Stimulated activated CD8-positive, alpha-beta memory T cell treated with anti-CD3 and anti-CD28 coated beads, Interleukin-15, amount 100 ng/mL, for 4 hours (primary cell): Measurements from ENCODE around the gene TRIP4.
"Not testable (repeated sequence)": the region's sequence is repeated elsewhere in the genome, so short reads cannot be mapped to it uniquely, and the experiment has no call there.

Experiments
- DNase-seq, 2 donors: peaks; one replicate each; pipeline ENCODE4 v3.0.0-alpha.2; 2020; ENCODE audit warnings: low read depth in 2 of 2

TRIP4 gene

GRCh38 chr15:64490598-64491259 lies 103.1 kb downstream of the TRIP4 start:
- DNase-seq, result no peak

GRCh38 chr15:64493641-64494040 lies 106.0 kb downstream of the TRIP4 start:
- DNase-seq, result no peak

DNA sequence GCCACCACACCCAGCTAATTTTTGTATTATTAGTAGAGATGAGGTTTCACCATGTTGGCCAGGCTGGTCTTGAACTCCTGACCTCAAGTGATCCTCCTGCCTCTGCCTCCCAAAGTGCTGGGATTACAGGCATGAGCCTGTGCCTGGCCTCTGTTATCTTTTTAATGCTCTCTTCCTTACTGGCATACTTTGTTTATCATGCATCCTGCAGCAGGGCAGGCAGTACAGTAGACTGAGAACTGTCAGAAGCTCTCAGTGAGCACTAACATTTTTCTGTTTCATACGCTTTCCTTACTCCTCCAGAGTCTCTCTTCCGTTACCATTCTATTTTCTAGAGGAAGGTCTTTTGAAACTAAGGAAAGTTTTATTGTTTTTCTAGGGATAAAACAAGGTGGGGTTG lies 108.3 kb downstream of the TRIP4 start:
- DNase-seq, result not testable (repeated sequence)

DNA sequence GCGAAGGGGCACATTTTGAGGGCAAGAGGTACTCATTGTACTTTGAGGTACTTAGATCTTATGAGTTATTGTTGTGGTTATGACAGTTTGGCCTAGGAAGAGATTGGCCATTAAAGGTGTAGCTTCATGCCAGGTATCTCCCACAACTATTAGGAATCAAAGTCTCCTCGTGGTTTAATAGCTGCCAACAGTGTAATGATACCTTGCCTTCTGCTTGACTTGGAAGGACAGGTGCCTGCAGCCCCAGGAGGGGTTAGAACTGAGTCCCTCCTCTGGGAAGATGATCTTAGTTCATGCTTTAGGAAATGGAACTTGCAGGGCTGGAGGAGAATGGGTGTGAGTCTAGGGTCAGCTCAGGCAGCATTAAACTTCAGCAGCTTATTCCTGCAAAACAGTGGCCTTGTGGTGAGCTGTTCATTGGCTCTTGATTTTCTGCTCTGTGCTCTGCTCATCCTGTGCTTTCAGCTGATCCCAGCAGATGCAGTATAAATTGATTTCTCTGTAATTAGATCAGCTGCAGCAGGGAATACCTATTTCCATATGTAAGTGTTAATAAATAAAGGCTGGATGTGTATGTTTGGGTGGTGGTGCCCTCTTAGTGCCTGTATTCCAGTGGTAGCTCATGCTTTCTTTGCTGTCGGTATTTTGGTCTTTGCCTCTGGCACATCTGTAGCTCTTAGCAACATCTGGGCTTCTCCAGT lies 113.2 kb downstream of the TRIP4 start:
- no peak for DNase-seq

GRCh38 chr15:64501396-64501715 lies 113.7 kb downstream of the TRIP4 start:
- DNase-seq, result no peak

- DNase-seq, result no peak
Measured at GRCh38 chr15:64502151-64502550, 114.5 kb downstream of the TRIP4 start.

DNA sequence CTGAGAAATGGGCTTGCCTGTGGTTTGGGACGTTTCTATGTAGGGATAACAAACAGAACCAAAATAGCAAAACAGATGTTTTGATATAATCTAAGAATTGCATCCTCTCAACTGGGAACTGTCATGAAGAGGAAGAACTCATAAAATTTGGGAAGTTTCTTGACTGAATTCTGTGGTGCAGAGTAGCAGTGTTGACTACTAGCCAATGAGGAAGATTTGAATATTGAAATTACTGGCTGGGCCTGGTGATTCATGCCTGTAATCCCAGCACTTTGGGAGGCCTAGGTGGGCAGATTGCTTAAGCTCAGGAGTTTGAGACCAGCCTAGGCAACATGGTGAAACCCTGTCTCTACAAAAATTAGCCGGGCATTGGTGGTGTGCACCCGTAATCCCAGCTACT lies 114.9 kb downstream of the TRIP4 start:
- no peak for DNase-seq

DNA sequence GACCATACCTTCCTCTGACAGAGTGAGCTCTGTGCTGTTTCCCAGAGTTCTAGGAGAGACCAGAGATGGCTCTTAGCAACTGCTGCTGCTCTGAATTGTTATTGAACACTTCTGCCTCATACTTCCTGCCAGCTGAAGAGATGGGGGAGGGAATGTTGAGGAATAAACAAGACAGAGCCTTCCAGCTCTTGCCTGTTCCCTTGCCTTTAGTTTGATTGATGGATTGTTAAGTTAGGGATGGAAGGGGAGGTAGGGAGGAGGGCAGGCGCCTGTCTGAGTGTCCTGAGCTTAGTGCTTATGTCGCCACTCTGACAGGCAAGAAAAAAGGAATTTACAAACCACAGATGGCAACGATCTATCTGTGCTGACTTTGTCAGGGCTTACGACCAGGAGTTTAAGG lies 115.6 kb downstream of the TRIP4 start:
- no peak for DNase-seq

- no peak for DNase-seq
Measured at GRCh38 chr15:64503640-64504039, 116.0 kb downstream of the TRIP4 start.
